Liver (tissue), 9 donors: ENCODE results near the gene SLC25A33. TPM values are rescaled to one million over a fixed set of nuclear protein-coding genes. Genes with fewer than 3 reads are reported as not detected.

ENCODE experiments used
- DNase-seq: peaks from one replicate; pipeline ENCODE4 v3.0.0-alpha.2; 2017; ENCODE audit warnings: low spot score
- H3K27ac ChIP-seq, 2 donors: one replicate each; pipeline ENCODE4 v1.7.0; 2013; ENCODE audit warnings: inconsistent platforms in 2 of 2, low read length in 2 of 2, control low read depth in 1 of 2, low read depth in 1 of 2, mild to moderate bottlenecking in 1 of 2
- H3K27me3 ChIP-seq, 4 donors: one replicate each; pipeline versions ENCODE4 v1.6.1 to v1.7.0; 2013; ENCODE audit warnings: low read length in 3 of 4, inconsistent platforms in 1 of 4, mild to moderate bottlenecking in 1 of 4, moderate library complexity in 1 of 4; ENCODE audit not compliant: control insufficient read depth in 4 of 4, insufficient read depth in 4 of 4
- H3K36me3 ChIP-seq, 4 donors: one replicate each; pipeline versions ENCODE4 v1.6.1 to v1.7.0; 2013; ENCODE audit warnings: low read length in 3 of 4, mild to moderate bottlenecking in 3 of 4, low read depth in 1 of 4, moderate library complexity in 1 of 4; ENCODE audit not compliant: control insufficient read depth in 4 of 4, insufficient read depth in 3 of 4
- H3K4me1 ChIP-seq, 4 donors: one replicate each; pipeline versions ENCODE4 v1.6.1 to v1.7.0; 2013; ENCODE audit warnings: low read length in 3 of 4, mild to moderate bottlenecking in 3 of 4, moderate library complexity in 1 of 4; ENCODE audit not compliant: control insufficient read depth in 4 of 4, insufficient read depth in 4 of 4
- H3K4me3 ChIP-seq, 3 donors: one replicate each; pipeline versions ENCODE4 v1.6.1 to v1.7.0; 2013; ENCODE audit warnings: low read length in 3 of 3, control low read depth in 1 of 3, low read depth in 1 of 3, mild to moderate bottlenecking in 1 of 3
- H3K9ac ChIP-seq, 2 donors: one replicate each; pipeline ENCODE4 v1.7.0; 2013; ENCODE audit warnings: low read length in 2 of 2, mild to moderate bottlenecking in 2 of 2, moderate library complexity in 2 of 2, control low read depth in 1 of 2, low read depth in 1 of 2
- H3K9me3 ChIP-seq, 4 donors: one replicate each; pipeline versions ENCODE4 v1.6.1 to v1.7.0; 2013; ENCODE audit warnings: low read length in 3 of 4; ENCODE audit not compliant: control insufficient read depth in 4 of 4
- EGR1 ChIP-seq, 2 donors: IDR thresholded peaks; 2 replicates each; pipeline ENCODE4 v1.6.1; 2016 to 2018; ENCODE audit warnings: antibody characterized with exemption in 2 of 2, low read depth in 2 of 2
- FOXA1 ChIP-seq: IDR thresholded peaks from 2 replicates; pipeline ENCODE4 v1.6.1; 2016; ENCODE audit warnings: antibody characterized with exemption
- FOXA2 ChIP-seq: IDR thresholded peaks from 2 replicates; pipeline ENCODE4 v1.6.1; 2016; ENCODE audit warnings: antibody characterized with exemption
- GABPA ChIP-seq, 2 donors: IDR thresholded peaks in 1 of 2; conservative IDR thresholded peaks in 1 of 2; 2 replicates each; pipeline ENCODE4 v1.6.1; 2016; ENCODE audit warnings: antibody characterized with exemption in 2 of 2, mild to moderate bottlenecking in 1 of 2, moderate library complexity in 1 of 2
- HNF4A ChIP-seq, 2 donors: conservative IDR thresholded peaks; 2 replicates each; pipeline ENCODE4 v1.6.1; 2016; ENCODE audit warnings: antibody characterized with exemption in 2 of 2, mild to moderate bottlenecking in 2 of 2
- HNF4G ChIP-seq: IDR thresholded peaks from 2 replicates; pipeline ENCODE4 v1.6.1; 2016; ENCODE audit warnings: antibody characterized with exemption
- JUND ChIP-seq, 2 donors: IDR thresholded peaks; 2 replicates each; pipeline ENCODE4 v1.6.1; 2016; ENCODE audit warnings: antibody characterized with exemption in 2 of 2
- MAX ChIP-seq: IDR thresholded peaks from 2 replicates; pipeline ENCODE4 v1.6.1; 2016; ENCODE audit warnings: antibody characterized with exemption
- NR2F2 ChIP-seq: IDR thresholded peaks from 2 replicates; pipeline ENCODE4 v1.6.1; 2016; ENCODE audit warnings: antibody characterized with exemption
- RAD21 ChIP-seq, 2 donors: IDR thresholded peaks; 2 replicates each; pipeline ENCODE4 v1.6.1; 2016; ENCODE audit warnings: antibody characterized with exemption in 2 of 2, mild to moderate bottlenecking in 2 of 2
- RXRA ChIP-seq, 2 donors: IDR thresholded peaks; 2 replicates each; pipeline ENCODE4 v1.6.1; 2017 to 2018; ENCODE audit warnings: antibody characterized with exemption in 2 of 2, mild to moderate bottlenecking in 1 of 2
- SP1 ChIP-seq: IDR thresholded peaks from 2 replicates; pipeline ENCODE4 v1.6.1; 2018; ENCODE audit warnings: antibody characterized with exemption, mild to moderate bottlenecking
- TAF1 ChIP-seq: conservative IDR thresholded peaks from 2 replicates; pipeline ENCODE4 v1.6.1; 2016; ENCODE audit warnings: antibody characterized with exemption, mild to moderate bottlenecking
- YY1 ChIP-seq: IDR thresholded peaks from 2 replicates; pipeline ENCODE4 v1.6.1; 2016; ENCODE audit warnings: antibody characterized with exemption, mild to moderate bottlenecking
- ZBTB33 ChIP-seq: IDR thresholded peaks from 2 replicates; pipeline ENCODE4 v1.6.1; 2016; ENCODE audit warnings: antibody characterized with exemption
- WGBS: extraction: QIAGEN DNeasy Blood & Tissue Kit; methylation state at CpG from one replicate; pipeline ENCODE4 v1.1.7; 2013; 5-methylcytosine and 5-hydroxymethylcytosine counted together
- polyA plus RNA-seq, 2 donors: library from polyadenylated mRNA; stranded (reverse) in 1 of 2; unstranded in 1 of 2; fragments of 200-250 nt in 1 of 2; fragments of >200 nt in 1 of 2; fragmentation: Nextera tagmentation in 1 of 2; extraction: Ambion mirVana in 1 of 2; gene quantifications; one replicate each; pipeline versions ENCODE4 v1.2.1 to v1.2.3, GENCODE V29; 2013 to 2015
- total RNA-seq, 2 donors: library from RNA; depleted of rRNA; stranded (reverse); fragments of >200 nt; gene quantifications; one replicate each; pipeline ENCODE4 v1.2.3, GENCODE V29; 2014
- TF ChIP-seq, protein P1 (sequence below): IDR thresholded peaks from 2 replicates; pipeline ENCODE4 v1.6.1; 2016; ENCODE audit warnings: antibody characterized with exemption, mild to moderate bottlenecking
- TF ChIP-seq, protein P2 (sequence below): IDR thresholded peaks from 2 replicates; pipeline ENCODE4 v1.6.1; 2016; ENCODE audit warnings: antibody characterized with exemption
- TF ChIP-seq, protein P3 (sequence below): fragments of 150-350 bp; IDR thresholded peaks from 2 replicates; pipeline ENCODE4 v1.5.1; 2017; ENCODE audit warnings: improper control_type of control experiment, low read depth, low read length; ENCODE audit not compliant: missing input control
- donor health status: healthy.
- donor health status: healthy.
- donor health status: healthy.
- donor health status: healthy.
- donor health status: healthy.

Gene SLC25A33
- total and polyA plus RNA-seq, 4 donors: 6.9 to 19.1 (median 10.7) TPM

DNA sequence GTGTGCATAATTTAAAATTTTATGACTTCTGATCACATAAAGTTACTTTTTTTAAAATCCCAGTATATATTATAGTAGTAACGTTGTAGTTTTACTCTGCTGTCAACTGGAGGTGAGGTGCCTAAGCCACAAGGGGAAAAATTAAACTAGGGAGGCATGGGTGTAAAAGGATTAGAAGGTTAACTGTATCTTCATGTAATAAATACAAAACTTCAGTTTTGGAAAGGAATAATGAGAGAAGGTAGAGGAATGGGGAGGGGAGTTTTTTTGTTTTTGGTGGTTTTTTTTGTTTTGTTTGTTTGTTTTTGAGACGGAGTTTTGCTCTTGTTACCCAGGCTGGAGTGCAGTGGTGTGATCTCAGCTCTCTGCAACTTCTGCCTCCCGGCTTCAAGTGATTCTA is 5.7 kb downstream of the SLC25A33 start:
- no peak overlapping the region for H3K9ac ChIP-seq
- no peaks in the 10 kb centered on the region for H3K36me3 ChIP-seq
- no peaks in the 10 kb centered on the region for H3K27me3 ChIP-seq
- 76% methylated on average over 3 of the region's 3 CpGs for WGBS
- no peaks in the 10 kb centered on the region for H3K9me3 ChIP-seq
- no peak overlapping the region for H3K4me3 ChIP-seq
- H3K27ac ChIP-seq: no peak overlapping the region
- TF ChIP-seq, protein P1, sequence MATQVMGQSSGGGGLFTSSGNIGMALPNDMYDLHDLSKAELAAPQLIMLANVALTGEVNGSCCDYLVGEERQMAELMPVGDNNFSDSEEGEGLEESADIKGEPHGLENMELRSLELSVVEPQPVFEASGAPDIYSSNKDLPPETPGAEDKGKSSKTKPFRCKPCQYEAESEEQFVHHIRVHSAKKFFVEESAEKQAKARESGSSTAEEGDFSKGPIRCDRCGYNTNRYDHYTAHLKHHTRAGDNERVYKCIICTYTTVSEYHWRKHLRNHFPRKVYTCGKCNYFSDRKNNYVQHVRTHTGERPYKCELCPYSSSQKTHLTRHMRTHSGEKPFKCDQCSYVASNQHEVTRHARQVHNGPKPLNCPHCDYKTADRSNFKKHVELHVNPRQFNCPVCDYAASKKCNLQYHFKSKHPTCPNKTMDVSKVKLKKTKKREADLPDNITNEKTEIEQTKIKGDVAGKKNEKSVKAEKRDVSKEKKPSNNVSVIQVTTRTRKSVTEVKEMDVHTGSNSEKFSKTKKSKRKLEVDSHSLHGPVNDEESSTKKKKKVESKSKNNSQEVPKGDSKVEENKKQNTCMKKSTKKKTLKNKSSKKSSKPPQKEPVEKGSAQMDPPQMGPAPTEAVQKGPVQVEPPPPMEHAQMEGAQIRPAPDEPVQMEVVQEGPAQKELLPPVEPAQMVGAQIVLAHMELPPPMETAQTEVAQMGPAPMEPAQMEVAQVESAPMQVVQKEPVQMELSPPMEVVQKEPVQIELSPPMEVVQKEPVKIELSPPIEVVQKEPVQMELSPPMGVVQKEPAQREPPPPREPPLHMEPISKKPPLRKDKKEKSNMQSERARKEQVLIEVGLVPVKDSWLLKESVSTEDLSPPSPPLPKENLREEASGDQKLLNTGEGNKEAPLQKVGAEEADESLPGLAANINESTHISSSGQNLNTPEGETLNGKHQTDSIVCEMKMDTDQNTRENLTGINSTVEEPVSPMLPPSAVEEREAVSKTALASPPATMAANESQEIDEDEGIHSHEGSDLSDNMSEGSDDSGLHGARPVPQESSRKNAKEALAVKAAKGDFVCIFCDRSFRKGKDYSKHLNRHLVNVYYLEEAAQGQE: no peak
- no peak for TF ChIP-seq RAD21 (IDR thresholded peaks at IDR 0.05)
- no peak for TF ChIP-seq EGR1 (IDR thresholded peaks at IDR 0.05; ENCODE audit: low read depth in 2 of 2)
- TF ChIP-seq NR2F2: no peak
- no peak for TF ChIP-seq ZBTB33
- TF ChIP-seq GABPA (IDR thresholded peaks at IDR 0.05 in 1 of 2, conservative IDR thresholded peaks at IDR 0.05 in 1 of 2): no peak
- TF ChIP-seq HNF4G: no peak
- TF ChIP-seq, protein P2, sequence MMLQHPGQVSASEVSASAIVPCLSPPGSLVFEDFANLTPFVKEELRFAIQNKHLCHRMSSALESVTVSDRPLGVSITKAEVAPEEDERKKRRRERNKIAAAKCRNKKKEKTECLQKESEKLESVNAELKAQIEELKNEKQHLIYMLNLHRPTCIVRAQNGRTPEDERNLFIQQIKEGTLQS: no peak
- no peak for TF ChIP-seq JUND (IDR thresholded peaks at IDR 0.05)
- no peak for TF ChIP-seq FOXA2
- TF ChIP-seq HNF4A (conservative IDR thresholded peaks at IDR 0.05): no peak
- TF ChIP-seq, protein P3, sequence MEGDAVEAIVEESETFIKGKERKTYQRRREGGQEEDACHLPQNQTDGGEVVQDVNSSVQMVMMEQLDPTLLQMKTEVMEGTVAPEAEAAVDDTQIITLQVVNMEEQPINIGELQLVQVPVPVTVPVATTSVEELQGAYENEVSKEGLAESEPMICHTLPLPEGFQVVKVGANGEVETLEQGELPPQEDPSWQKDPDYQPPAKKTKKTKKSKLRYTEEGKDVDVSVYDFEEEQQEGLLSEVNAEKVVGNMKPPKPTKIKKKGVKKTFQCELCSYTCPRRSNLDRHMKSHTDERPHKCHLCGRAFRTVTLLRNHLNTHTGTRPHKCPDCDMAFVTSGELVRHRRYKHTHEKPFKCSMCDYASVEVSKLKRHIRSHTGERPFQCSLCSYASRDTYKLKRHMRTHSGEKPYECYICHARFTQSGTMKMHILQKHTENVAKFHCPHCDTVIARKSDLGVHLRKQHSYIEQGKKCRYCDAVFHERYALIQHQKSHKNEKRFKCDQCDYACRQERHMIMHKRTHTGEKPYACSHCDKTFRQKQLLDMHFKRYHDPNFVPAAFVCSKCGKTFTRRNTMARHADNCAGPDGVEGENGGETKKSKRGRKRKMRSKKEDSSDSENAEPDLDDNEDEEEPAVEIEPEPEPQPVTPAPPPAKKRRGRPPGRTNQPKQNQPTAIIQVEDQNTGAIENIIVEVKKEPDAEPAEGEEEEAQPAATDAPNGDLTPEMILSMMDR: no peak
- no peak for TF ChIP-seq MAX
- TF ChIP-seq FOXA1: no peak
- no peak for TF ChIP-seq YY1
- TF ChIP-seq RXRA (IDR thresholded peaks at IDR 0.05): no peak
- TF ChIP-seq TAF1: no peak
- no peak for TF ChIP-seq SP1
- H3K4me1 ChIP-seq: peaks cover 11 to 27% (median 17%) of the 10 kb centered on the region in 4 donors
- no peak for DNase-seq
